GM12892 (cell line): Measurements from ENCODE around the gene AP3D1.

Source experiments
- POLR2AphosphoS5 ChIP-seq: IDR thresholded peaks from 2 replicates; pipeline ENCODE4 v1.6.1; 2011; ENCODE audit warnings: low read depth, low read length, control low read depth
- TAF1 ChIP-seq: IDR thresholded peaks from 2 replicates; pipeline ENCODE4 v1.6.1; 2011; ENCODE audit warnings: low read depth, mild to moderate bottlenecking, control low read depth, low read length, borderline replicate concordance

GRCh38 chr19:2195914-2196313 is 44.5 kb upstream of the AP3D1 start:
- TF ChIP-seq TAF1, result no peak
- TF ChIP-seq POLR2AphosphoS5, result no peak
